T-helper 2 cell treated with Interferon-gamma antibody and Interleukin-4, amounts not matched to agents 5 μg/mL and 100 μg/mL, for 36 hours (primary cell): ENCODE measurements around the gene CREB3L2.
"Not testable (repeated sequence)": the region's sequence is repeated elsewhere in the genome, so short reads cannot be mapped to it uniquely, and the experiment has no call there.

Source experiments
- DNase-seq: peaks from one replicate; pipeline ENCODE4 v3.0.0; 2021; ENCODE audit warnings: low spot score
- H3K27ac Mint-ChIP-seq: one replicate; pipeline ENCODE4 v1.8.0; 2021; ENCODE audit warnings: mild to moderate bottlenecking, mixed read lengths
- H3K27me3 Mint-ChIP-seq: one replicate; pipeline ENCODE4 v1.8.0; 2021; ENCODE audit warnings: low read depth, mixed read lengths
- H3K36me3 Mint-ChIP-seq: one replicate; pipeline ENCODE4 v1.8.0; 2021; ENCODE audit warnings: low read depth, mixed read lengths
- H3K4me1 Mint-ChIP-seq: one replicate; pipeline ENCODE4 v1.8.0; 2021; ENCODE audit warnings: low read depth, mixed read lengths
- H3K4me3 Mint-ChIP-seq: one replicate; pipeline ENCODE4 v1.8.0; 2022; ENCODE audit warnings: mild to moderate bottlenecking, moderate library complexity, mixed read lengths
- H3K9me3 Mint-ChIP-seq: one replicate; pipeline ENCODE4 v1.8.0; 2021; ENCODE audit warnings: mixed read lengths

CREB3L2 gene

GRCh38 chr7:137989590-137989989 lies 12.3 kb downstream of the CREB3L2 start:
- H3K9me3 Mint-ChIP-seq: no peaks in the 10 kb centered on the region
- peaks cover 33% of the 10 kb centered on the region for H3K36me3 Mint-ChIP-seq

GRCh38 chr7:137989094-137989493 lies 12.8 kb downstream of the CREB3L2 start:
- Mint-ChIP-seq H3K27me3 (no peaks in the 10 kb centered on the region), H3K36me3 (peaks cover 38% of the 10 kb centered on the region), H3K27ac (no peak overlapping the region), H3K4me3 (no peak overlapping the region), H3K9me3 (peaks cover 2% of the 10 kb centered on the region), H3K4me1 (peaks cover 22% of the 10 kb centered on the region)
- DNase-seq: no peak

More at GRCh38 chr7:137989590-137989989, 12.3 kb downstream of the CREB3L2 start:
- Mint-ChIP-seq H3K27me3 (no peaks in the 10 kb centered on the region), H3K27ac (no peak overlapping the region), H3K4me1 (peaks cover 22% of the 10 kb centered on the region), H3K4me3 (no peak overlapping the region)
- no peak for DNase-seq

GRCh38 chr7:137987968-137988367 lies 13.9 kb downstream of the CREB3L2 start:
- Mint-ChIP-seq H3K27ac (no peak overlapping the region), H3K4me3 (no peak overlapping the region)

DNA sequence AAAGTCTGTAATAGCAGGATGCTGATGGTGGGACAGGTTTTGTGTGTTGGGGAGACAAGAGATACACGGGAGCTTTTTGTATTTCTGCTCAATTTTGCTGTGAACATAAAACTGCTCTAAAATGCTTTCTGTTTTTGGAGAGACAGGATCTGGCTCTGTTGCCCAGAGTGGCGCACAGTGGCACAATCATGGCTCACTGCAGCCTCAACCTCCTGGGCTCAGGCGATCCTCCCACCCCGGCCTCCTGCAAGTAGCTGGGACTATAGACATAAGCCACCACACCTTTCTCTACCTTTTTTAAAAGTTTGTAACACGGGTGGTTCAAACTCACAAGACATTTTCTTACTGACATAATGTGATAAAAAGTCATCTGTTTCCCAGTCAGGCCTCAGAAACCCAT lies 14.3 kb downstream of the CREB3L2 start:
- DNase-seq: no peak
- Mint-ChIP-seq H3K4me3 (no peak overlapping the region), H3K9me3 (peaks cover 17% of the 10 kb centered on the region), H3K27me3 (no peaks in the 10 kb centered on the region), H3K4me1 (peaks cover 15% of the 10 kb centered on the region), H3K36me3 (peaks cover 37% of the 10 kb centered on the region), H3K27ac (no peak overlapping the region)

More at GRCh38 chr7:137987968-137988367, 13.9 kb downstream of the CREB3L2 start:
- Mint-ChIP-seq H3K36me3 (peaks cover 36% of the 10 kb centered on the region), H3K4me1 (peaks cover 19% of the 10 kb centered on the region), H3K9me3 (peaks cover 13% of the 10 kb centered on the region), H3K27me3 (no peaks in the 10 kb centered on the region)
- DNase-seq: no peak

DNA sequence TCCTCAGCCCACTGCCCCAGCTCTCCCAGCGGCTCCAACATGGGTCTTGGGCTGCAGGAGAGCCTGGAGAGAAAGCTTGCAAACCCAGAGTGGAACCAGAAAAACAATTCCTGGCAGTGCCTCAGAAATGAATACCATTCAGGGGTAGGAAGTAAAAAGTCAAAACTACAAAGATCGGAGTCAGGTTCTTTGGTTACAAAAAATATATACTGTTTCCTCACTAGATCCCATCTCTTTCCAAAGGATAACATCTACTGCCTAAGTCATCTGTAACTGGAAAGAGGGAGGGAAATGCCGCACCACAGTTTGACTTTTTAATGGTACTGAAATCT lies 14.9 kb downstream of the CREB3L2 start:
- H3K9me3 Mint-ChIP-seq: peaks cover 20% of the 10 kb centered on the region
- H3K27me3 Mint-ChIP-seq: no peaks in the 10 kb centered on the region
- no peak for DNase-seq
- peaks cover 37% of the 10 kb centered on the region for H3K36me3 Mint-ChIP-seq
- no peak overlapping the region for H3K4me3 Mint-ChIP-seq
- no peak overlapping the region for H3K27ac Mint-ChIP-seq
- H3K4me1 Mint-ChIP-seq: peaks cover 9% of the 10 kb centered on the region

DNA sequence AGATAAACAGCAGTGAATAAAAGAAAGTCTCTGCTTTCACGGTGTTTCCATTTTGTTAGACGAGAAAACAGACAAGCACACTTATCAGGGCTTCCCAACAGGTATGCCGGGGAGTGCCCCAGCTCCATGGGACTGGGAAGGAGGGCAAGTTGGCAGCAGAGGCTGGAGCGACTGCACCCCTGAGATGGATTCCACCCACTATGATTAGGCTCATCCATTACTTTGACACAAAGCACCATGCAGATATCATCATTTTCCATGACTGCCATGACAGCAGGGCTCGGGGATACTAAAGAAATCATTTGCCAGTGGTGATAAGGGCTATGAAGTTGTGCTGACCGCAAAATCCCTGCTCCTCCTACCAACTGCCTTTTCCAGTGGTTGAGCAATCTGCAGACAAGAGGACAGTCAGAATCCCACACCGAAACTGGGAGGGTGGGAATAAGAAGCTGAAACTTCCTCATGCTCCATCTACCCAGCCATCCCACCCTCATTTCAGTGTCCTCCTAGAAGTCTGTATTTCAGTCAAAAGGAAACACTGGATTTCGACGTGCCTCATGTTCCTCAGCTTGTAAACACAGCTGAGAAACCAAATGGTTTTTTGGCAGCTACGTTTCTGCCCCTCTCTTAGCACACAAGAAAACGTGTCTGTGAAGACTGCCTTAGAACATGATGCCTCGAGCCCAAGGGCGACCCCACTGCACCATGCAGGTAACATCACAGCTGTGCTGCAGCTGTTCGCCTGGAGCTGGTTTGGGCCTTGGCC lies 15.5 kb downstream of the CREB3L2 start:
- Mint-ChIP-seq H3K27me3 (no peaks in the 10 kb centered on the region), H3K9me3 (peaks cover 20% of the 10 kb centered on the region), H3K36me3 (peaks cover 39% of the 10 kb centered on the region), H3K4me1 (peaks cover 7% of the 10 kb centered on the region), H3K27ac (no peak overlapping the region), H3K4me3 (no peak overlapping the region)
- DNase-seq: no peak

GRCh38 chr7:137985897-137986251 lies 16.0 kb downstream of the CREB3L2 start:
- peaks cover 43% of the 10 kb centered on the region for H3K36me3 Mint-ChIP-seq
- H3K27ac Mint-ChIP-seq: no peak overlapping the region
- no peaks in the 10 kb centered on the region for H3K27me3 Mint-ChIP-seq
- peaks cover 7% of the 10 kb centered on the region for H3K4me1 Mint-ChIP-seq
- H3K4me3 Mint-ChIP-seq: no peak overlapping the region
- no peak for DNase-seq
- H3K9me3 Mint-ChIP-seq: peaks cover 20% of the 10 kb centered on the region

DNA sequence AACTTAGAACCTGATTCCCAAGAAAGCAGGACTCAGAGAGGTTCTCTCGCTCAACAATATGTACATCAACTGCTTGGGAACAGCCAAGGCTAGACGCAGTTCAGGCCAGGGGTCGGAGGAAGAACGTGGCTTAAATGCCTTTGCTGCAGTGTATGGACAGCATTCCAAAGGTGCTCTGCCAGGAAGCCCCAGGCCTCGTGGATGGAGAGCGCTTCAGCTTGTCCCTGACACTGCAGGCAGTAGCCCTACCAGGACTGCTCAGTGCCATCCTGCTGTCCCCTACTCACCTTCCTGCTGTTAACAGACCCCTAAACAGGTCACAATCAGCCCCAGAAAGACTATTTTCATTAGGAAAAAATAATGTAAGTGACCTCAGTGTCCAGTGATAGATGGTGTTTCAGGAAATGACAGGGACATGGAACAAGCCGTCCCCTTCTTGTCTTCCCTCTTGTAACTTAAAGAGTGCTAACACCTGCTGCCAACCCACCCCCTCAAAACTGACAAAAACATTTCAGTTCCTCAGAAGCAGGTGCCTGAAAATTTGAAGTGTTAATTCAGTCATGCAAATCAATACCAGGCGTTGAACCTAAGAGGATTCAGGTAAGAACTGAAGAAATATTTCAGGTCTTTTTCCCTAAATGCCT lies 16.5 kb downstream of the CREB3L2 start:
- no peak for DNase-seq
- Mint-ChIP-seq H3K4me1 (peaks cover 7% of the 10 kb centered on the region), H3K4me3 (no peak overlapping the region), H3K9me3 (peaks cover 20% of the 10 kb centered on the region), H3K27ac (no peak overlapping the region), H3K36me3 (peaks cover 46% of the 10 kb centered on the region), H3K27me3 (no peaks in the 10 kb centered on the region)

- Mint-ChIP-seq H3K9me3 (peaks cover 20% of the 10 kb centered on the region), H3K4me1 (peaks cover 7% of the 10 kb centered on the region), H3K27ac (no peak overlapping the region), H3K27me3 (no peaks in the 10 kb centered on the region), H3K36me3 (peaks cover 48% of the 10 kb centered on the region), H3K4me3 (no peak overlapping the region)
- no peak for DNase-seq
Measured at GRCh38 chr7:137984181-137985041, 17.5 kb downstream of the CREB3L2 start.

- H3K4me1 Mint-ChIP-seq: peaks cover 7% of the 10 kb centered on the region
- H3K36me3 Mint-ChIP-seq: peaks cover 51% of the 10 kb centered on the region
- no peak overlapping the region for H3K27ac Mint-ChIP-seq
- peaks cover 20% of the 10 kb centered on the region for H3K9me3 Mint-ChIP-seq
- no peaks in the 10 kb centered on the region for H3K27me3 Mint-ChIP-seq
- H3K4me3 Mint-ChIP-seq: no peak overlapping the region
- no peak for DNase-seq
Measured at GRCh38 chr7:137983323-137984008, 18.4 kb downstream of the CREB3L2 start.

GRCh38 chr7:137982394-137982793 lies 19.5 kb downstream of the CREB3L2 start:
- H3K27me3 Mint-ChIP-seq, DNase-seq, H3K4me3 Mint-ChIP-seq, H3K4me1 Mint-ChIP-seq, H3K27ac Mint-ChIP-seq: not testable (repeated sequence)
- Mint-ChIP-seq H3K36me3 (peaks cover 55% of the 10 kb centered on the region), H3K9me3 (peaks cover 20% of the 10 kb centered on the region)

- H3K36me3 Mint-ChIP-seq: peaks cover 55% of the 10 kb centered on the region
- no peaks in the 10 kb centered on the region for H3K27me3 Mint-ChIP-seq
- DNase-seq: no peak
- H3K4me3 Mint-ChIP-seq: no peak overlapping the region
- no peaks in the 10 kb centered on the region for H3K4me1 Mint-ChIP-seq
- H3K9me3 Mint-ChIP-seq: peaks cover 20% of the 10 kb centered on the region
- no peak overlapping the region for H3K27ac Mint-ChIP-seq
Measured at GRCh38 chr7:137981668-137982067, 20.2 kb downstream of the CREB3L2 start.

DNA sequence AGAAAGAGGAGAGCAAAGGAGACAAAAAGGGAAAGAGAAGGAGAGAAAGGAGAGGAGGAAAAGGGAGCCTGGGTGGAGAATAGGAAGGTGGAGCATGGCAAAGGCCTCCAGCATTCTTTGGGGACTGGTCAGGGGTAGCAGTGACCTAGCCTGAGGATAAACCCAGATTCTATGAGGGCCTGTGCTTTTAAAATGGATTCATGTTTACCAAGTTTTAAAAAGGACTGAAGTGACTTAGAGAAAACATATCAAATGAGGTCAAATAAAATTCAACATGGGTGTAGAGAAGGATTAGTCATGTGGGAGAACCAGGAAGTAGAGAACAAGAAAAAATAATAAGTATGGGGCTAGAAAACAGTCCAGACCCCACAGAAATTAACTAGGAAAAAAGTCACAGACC lies 20.7 kb downstream of the CREB3L2 start:
- no peak overlapping the region for H3K27ac Mint-ChIP-seq
- H3K27me3 Mint-ChIP-seq: no peaks in the 10 kb centered on the region
- H3K36me3 Mint-ChIP-seq: peaks cover 54% of the 10 kb centered on the region
- peaks cover 20% of the 10 kb centered on the region for H3K9me3 Mint-ChIP-seq
- no peak overlapping the region for H3K4me3 Mint-ChIP-seq
- no peak for DNase-seq
- H3K4me1 Mint-ChIP-seq: no peaks in the 10 kb centered on the region
